K562 (cell line): ENCODE data around the gene ZSCAN12. TPM values are rescaled to one million over a fixed set of nuclear protein-coding genes. Genes with fewer than 3 reads are reported as not detected.

Experiments
- FOXP1 ChIP-seq: sonication (generic); formaldehyde crosslinking; IDR thresholded peaks from 2 replicates; pipeline ENCODE4 v1.8.0; 2022; ENCODE audit warnings: mild to moderate bottlenecking, missing genetic modification reagents
- IFI16 ChIP-seq: fragments of 250-450 bp; sonication (Bioruptor Pico); IDR thresholded peaks from 2 replicates; pipeline ENCODE4 v2.1.2; 2022; ENCODE audit warnings: mild to moderate bottlenecking, inconsistent platforms
- JUND ChIP-seq, 2 experiments: IDR thresholded peaks; 2 replicates in 1 of 2; 3 replicates in 1 of 2; pipeline ENCODE4 v1.6.1; 2011; ENCODE audit warnings: borderline replicate concordance in 2 of 2, low read depth in 2 of 2, low read length in 2 of 2, improper control_type of control experiment in 1 of 2, missing biosample characterization in 1 of 2, missing genetic modification characterization in 1 of 2, missing genetic modification reagents in 1 of 2
- NEUROD1 ChIP-seq: fragments of 150-350 bp; IDR thresholded peaks from 2 replicates; pipeline ENCODE4 v1.6.1; 2014; ENCODE audit warnings: borderline replicate concordance, low read length, low read depth; ENCODE audit not compliant: partially characterized antibody
- NFYB ChIP-seq: IDR thresholded peaks from 2 replicates; pipeline ENCODE4 v1.6.1; 2011; ENCODE audit warnings: mild to moderate bottlenecking, moderate library complexity; ENCODE audit not compliant: insufficient read length; ENCODE audit errors: extremely low read depth
- PHF20 ChIP-seq: fragments of 450-650 bp; IDR thresholded peaks from 2 replicates; pipeline ENCODE4 v1.6.1; 2018; ENCODE audit not compliant: partially characterized antibody
- SAFB ChIP-seq: fragments of 200-400 bp; formaldehyde crosslinking; IDR thresholded peaks from 2 replicates; pipeline ENCODE4 v1.6.1; 2017; ENCODE audit warnings: low read depth, low read length, borderline replicate concordance
- SAFB2 ChIP-seq: fragments of 200-400 bp; formaldehyde crosslinking; IDR thresholded peaks from 2 replicates; pipeline ENCODE4 v1.6.1; 2018; ENCODE audit warnings: borderline replicate concordance, low read length, low read depth, moderate library complexity; ENCODE audit not compliant: severe bottlenecking
- SRSF7 ChIP-seq: fragments of 200-400 bp; formaldehyde crosslinking; optimal IDR thresholded peaks from 2 replicates; pipeline ENCODE3; 2017; ENCODE audit warnings: mild to moderate bottlenecking, low read depth, low read length
- polyA plus RNA-seq, 8 experiments: library from polyadenylated mRNA; depleted of rRNA in 4 of 8; stranded (reverse) in 5 of 8; unstranded in 3 of 8; fragments of >200 nt; fragmentation: Nextera tagmentation in 2 of 8; fragmentation: Illumina TruSeq in 1 of 8; extraction: Ambion mirVana in 2 of 8; extraction: Trizol in 1 of 8; gene quantifications; 2 replicates each; pipeline versions ENCODE4 v1.2.1 to v1.2.3, GENCODE V29; 2011 to 2014; ENCODE audit warnings: inconsistent platforms in 1 of 8, missing spikeins in 1 of 8
- total RNA-seq, 7 experiments: library from RNA; depleted of rRNA in 6 of 7; stranded (reverse); fragments of >200 nt in 6 of 7; fragmentation: Illumina TruSeq in 2 of 7; extraction: Trizol in 2 of 7; gene quantifications; 2 replicates each; pipeline versions ENCODE4 v1.2.1 to v1.2.3, GENCODE V29; 2011 to 2021; ENCODE audit warnings: low replicate concordance in 1 of 7
- TF ChIP-seq, protein P1 (sequence below), 2 experiments: IDR thresholded peaks in 1 of 2; conservative IDR thresholded peaks in 1 of 2; 2 replicates each; pipeline ENCODE4 v1.6.1; 2016; ENCODE audit warnings: low read depth in 2 of 2, mild to moderate bottlenecking in 1 of 2, missing compliant biosample characterization in 1 of 2, missing genetic modification characterization in 1 of 2, moderate library complexity in 1 of 2
- TF ChIP-seq, protein P2 (sequence below): fragments of 250-450 bp; sonication (Bioruptor Pico); IDR thresholded peaks from 2 replicates; pipeline ENCODE4 v1.5.0; 2022; ENCODE audit warnings: mild to moderate bottlenecking
- TF ChIP-seq, protein P3 (sequence below): fragments of 250-450 bp; sonication (Bioruptor Pico); IDR thresholded peaks from 2 replicates; pipeline ENCODE4 v1.9.0; 2021; ENCODE audit warnings: mild to moderate bottlenecking
- TF ChIP-seq, protein P4 (sequence below): fragments of 450-650 bp; formaldehyde crosslinking; IDR thresholded peaks from 2 replicates; pipeline ENCODE4 v1.4.0; 2020; ENCODE audit warnings: mild to moderate bottlenecking, moderate library complexity
- TF ChIP-seq, protein P5 (sequence below): fragments of 450-650 bp; formaldehyde crosslinking; conservative IDR thresholded peaks from 2 replicates; pipeline ENCODE4 v1.4.0; 2022; ENCODE audit warnings: mild to moderate bottlenecking, missing genetic modification characterization
- TF ChIP-seq, protein P6 (sequence below): sonication (generic); IDR thresholded peaks from 2 replicates; pipeline ENCODE4 v1.6.1; 2016

Gene ZSCAN12
- total and polyA plus RNA-seq, 9 of the 15 experiments (the other 6 are each of a cell fraction or from before 2014, with no cell fraction given): 2.5 to 19.6 (median 12.5) TPM

DNA sequence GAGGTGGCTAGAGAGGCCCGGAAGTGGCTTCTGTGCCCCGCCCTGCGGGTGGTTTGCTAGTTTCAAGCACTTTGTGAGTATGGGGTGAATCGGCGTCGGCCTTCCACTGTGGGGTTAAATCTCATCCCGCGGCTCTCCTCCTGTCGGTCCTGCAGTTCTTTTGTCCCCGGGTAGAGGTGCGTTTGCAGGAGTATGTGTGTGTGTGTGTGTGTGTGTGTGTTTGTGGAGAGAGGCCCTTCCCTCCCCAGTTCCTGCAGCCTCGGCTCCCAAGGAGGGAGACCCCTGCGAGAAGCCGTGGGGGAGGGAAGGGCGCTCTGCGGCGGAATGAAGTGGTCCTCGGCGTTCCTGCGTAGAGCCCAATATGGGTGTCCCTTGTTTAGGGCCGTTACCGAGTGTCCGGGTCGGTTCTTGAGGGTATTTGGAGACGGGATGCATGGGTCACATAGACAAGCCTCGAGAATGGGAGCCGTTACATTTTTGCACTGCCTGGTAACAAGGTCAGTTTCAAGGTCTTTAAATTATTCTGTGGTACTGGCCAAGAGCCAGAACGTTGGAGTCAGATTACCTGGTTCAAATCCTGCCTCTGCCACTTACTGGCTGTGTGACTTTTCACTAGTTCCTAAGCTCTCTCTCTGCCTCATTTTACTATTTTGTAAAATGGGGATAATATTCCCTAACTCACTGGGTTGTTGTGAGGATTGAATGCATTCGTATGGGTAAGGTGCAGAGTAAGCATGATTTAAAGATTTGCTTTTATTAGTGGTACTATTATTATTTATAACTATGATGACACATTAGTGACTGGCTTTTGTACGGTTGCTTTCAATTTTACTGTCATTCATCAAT, 49.4 kb downstream of the ZSCAN12 start, which contains the start of gene ZKSCAN3 (continued):
- TF ChIP-seq, protein P1, sequence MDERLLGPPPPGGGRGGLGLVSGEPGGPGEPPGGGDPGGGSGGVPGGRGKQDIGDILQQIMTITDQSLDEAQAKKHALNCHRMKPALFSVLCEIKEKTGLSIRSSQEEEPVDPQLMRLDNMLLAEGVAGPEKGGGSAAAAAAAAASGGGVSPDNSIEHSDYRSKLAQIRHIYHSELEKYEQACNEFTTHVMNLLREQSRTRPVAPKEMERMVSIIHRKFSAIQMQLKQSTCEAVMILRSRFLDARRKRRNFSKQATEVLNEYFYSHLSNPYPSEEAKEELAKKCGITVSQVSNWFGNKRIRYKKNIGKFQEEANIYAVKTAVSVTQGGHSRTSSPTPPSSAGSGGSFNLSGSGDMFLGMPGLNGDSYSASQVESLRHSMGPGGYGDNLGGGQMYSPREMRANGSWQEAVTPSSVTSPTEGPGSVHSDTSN (CRISPR knock-in tag; IDR thresholded peaks at IDR 0.05; ENCODE audit: low read depth): no peak
- TF ChIP-seq, protein P1 (tag; conservative IDR thresholded peaks at IDR 0.05; ENCODE audit: low read depth): no peak
- TF ChIP-seq, protein P2, sequence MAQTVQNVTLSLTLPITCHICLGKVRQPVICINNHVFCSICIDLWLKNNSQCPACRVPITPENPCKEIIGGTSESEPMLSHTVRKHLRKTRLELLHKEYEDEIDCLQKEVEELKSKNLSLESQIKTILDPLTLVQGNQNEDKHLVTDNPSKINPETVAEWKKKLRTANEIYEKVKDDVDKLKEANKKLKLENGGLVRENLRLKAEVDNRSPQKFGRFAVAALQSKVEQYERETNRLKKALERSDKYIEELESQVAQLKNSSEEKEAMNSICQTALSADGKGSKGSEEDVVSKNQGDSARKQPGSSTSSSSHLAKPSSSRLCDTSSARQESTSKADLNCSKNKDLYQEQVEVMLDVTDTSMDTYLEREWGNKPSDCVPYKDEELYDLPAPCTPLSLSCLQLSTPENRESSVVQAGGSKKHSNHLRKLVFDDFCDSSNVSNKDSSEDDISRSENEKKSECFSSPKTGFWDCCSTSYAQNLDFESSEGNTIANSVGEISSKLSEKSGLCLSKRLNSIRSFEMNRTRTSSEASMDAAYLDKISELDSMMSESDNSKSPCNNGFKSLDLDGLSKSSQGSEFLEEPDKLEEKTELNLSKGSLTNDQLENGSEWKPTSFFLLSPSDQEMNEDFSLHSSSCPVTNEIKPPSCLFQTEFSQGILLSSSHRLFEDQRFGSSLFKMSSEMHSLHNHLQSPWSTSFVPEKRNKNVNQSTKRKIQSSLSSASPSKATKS (CRISPR knock-in tag): no peak
- TF ChIP-seq SAFB (no peak), IFI16 (CRISPR knock-in tag) (no peak), SAFB2 (no peak), NEUROD1 (no peak), NFYB (no peak), SRSF7 (no peak), FOXP1 (CRISPR knock-in tag) (peak; percentile 86), PHF20 (peak; percentile 86), JUND (IDR thresholded peaks at IDR 0.05; ENCODE audit: borderline replicate concordance, low read depth, low read length) (peak; percentile 77), JUND (tag; IDR thresholded peaks at IDR 0.05; ENCODE audit: borderline replicate concordance, low read depth, low read length) (peak; percentile 9; the same call in 1 of the 3 replicates)
- TF ChIP-seq, protein P3, sequence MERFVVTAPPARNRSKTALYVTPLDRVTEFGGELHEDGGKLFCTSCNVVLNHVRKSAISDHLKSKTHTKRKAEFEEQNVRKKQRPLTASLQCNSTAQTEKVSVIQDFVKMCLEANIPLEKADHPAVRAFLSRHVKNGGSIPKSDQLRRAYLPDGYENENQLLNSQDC (CRISPR knock-in tag): no peak
- TF ChIP-seq, protein P4, sequence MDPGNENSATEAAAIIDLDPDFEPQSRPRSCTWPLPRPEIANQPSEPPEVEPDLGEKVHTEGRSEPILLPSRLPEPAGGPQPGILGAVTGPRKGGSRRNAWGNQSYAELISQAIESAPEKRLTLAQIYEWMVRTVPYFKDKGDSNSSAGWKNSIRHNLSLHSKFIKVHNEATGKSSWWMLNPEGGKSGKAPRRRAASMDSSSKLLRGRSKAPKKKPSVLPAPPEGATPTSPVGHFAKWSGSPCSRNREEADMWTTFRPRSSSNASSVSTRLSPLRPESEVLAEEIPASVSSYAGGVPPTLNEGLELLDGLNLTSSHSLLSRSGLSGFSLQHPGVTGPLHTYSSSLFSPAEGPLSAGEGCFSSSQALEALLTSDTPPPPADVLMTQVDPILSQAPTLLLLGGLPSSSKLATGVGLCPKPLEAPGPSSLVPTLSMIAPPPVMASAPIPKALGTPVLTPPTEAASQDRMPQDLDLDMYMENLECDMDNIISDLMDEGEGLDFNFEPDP (CRISPR knock-in tag): no peak
- TF ChIP-seq, protein P5, sequence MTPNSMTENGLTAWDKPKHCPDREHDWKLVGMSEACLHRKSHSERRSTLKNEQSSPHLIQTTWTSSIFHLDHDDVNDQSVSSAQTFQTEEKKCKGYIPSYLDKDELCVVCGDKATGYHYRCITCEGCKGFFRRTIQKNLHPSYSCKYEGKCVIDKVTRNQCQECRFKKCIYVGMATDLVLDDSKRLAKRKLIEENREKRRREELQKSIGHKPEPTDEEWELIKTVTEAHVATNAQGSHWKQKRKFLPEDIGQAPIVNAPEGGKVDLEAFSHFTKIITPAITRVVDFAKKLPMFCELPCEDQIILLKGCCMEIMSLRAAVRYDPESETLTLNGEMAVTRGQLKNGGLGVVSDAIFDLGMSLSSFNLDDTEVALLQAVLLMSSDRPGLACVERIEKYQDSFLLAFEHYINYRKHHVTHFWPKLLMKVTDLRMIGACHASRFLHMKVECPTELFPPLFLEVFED (CRISPR knock-in tag): peak; percentile 94
- TF ChIP-seq, protein P6, sequence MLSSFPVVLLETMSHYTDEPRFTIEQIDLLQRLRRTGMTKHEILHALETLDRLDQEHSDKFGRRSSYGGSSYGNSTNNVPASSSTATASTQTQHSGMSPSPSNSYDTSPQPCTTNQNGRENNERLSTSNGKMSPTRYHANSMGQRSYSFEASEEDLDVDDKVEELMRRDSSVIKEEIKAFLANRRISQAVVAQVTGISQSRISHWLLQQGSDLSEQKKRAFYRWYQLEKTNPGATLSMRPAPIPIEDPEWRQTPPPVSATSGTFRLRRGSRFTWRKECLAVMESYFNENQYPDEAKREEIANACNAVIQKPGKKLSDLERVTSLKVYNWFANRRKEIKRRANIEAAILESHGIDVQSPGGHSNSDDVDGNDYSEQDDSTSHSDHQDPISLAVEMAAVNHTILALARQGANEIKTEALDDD: peak; percentile 56
